Measurements from ENCODE around the gene GRIA4.

The GRIA4 gene

DNA sequence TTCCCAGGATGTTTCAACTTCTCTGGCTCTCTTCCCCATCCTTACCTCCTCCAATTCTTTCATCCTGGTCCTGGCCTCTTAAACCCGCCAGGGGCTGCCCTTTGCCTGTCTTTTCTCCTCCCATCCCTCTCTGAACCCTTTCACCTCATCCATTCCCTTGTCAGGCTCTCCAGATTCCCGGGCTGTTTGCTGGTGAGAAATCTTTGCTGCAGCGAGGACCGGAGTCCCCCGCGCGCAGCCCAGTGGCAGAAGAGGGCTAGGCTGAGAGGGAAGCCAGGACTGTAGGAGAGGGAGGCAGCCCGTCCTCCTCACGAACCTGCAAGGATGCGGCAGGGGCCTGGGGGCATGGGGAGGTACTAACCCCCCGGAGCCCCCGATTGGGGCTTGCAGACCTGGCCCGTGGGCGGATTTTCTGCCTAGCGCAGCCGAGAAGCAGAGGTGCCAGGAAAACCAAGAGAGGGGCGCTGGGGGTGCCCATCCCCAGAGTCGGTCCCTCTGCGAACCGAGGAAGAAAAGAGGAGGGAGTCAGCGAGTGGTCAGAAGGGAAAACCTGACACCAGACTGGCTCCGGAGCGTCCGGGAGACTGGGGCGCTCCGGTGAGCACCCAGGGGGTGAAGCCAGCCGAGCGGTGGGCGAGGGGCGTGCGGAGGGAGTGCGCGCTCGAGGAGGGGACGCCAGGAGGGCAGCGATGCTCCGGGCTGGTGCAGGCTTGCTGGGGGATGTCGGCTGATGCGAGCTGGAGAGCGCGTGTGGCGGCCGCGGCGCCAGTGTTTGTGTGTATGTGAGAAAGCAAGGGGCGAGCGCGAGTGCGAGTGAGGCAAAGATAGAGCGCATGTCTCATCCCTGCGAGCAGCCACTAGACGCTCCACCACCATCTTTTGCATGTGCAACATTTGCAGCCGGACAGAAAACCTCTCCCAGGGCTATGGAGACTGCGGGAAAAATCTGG is at the start of gene GRIA4:
Gene GRIA4, plus strand, starts transcription at position 242 of the 950 bp plus-strand sequence. CDS start 925 bp downstream, outside the sequence.
- no peak for DNase-seq (ENCODE audit: low read depth in 2 of 2, low spot score in 1 of 2)

- DNase-seq (ENCODE audit: low read depth in 2 of 2, low spot score in 1 of 2): no peak
Observed at GRCh38 chr11:105573091-105573490, 36.8 kb upstream of the GRIA4 start.

DNA sequence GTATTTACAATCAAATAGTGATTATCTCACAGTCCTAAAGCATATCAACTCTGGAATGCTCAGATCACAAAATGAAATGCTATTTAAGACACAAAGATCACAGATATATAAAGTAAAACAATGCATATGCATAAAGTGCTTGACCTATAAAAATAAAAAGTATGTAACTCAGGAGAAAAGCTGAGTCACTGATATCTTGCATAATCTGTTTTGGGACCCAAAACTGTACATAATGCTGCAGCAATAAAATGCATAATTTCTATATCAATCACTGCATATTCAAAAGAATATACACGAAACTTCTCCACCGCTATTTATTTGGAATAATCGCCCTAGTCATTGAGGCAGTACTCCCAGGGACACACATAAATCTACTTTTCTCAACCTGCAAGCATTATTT is 34.9 kb upstream of the GRIA4 start:
- DNase-seq (ENCODE audit: low read depth in 2 of 2, low spot score in 1 of 2): no peak

DNA sequence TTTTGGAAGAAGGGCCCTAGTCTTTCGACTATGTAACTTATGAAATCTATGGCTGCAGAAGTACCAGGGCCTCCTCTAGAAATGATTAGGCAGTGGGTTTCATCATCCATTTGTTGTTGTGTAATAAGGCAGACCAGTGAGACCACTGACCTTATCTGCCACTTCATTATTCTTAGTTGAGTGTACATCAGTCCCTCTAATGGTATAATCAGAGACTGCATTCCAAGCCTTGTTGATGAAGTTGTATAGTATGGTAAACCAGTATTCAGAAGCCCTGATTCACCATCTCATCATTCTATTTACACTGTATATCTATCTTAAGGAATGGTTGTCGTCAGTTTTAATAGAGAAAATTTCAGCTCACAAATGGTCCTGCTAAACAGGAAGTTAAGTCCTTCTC is 32.2 kb upstream of the GRIA4 start:
- DNase-seq (ENCODE audit: low read depth in 2 of 2, low spot score in 1 of 2): no peak

DNA sequence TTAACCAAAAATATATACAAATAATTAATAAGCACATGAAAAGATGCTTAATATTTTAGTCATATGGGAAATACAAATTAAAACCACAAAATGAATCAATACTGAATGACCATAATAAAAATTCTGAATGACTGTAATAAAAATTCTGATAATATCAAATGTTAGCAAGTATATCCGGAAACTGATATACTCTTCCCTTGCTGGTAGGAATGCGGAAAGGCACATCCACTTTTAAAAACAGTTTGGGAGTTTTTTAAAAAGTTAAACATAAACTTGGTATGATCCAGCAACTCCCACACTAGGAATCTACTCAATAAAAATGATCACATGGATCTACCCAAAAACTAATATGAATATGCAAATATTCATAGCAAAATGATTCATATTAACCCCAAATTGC is 30.8 kb upstream of the GRIA4 start:
- DNase-seq (ENCODE audit: low read depth in 2 of 2, low spot score in 1 of 2): no peak

DNA sequence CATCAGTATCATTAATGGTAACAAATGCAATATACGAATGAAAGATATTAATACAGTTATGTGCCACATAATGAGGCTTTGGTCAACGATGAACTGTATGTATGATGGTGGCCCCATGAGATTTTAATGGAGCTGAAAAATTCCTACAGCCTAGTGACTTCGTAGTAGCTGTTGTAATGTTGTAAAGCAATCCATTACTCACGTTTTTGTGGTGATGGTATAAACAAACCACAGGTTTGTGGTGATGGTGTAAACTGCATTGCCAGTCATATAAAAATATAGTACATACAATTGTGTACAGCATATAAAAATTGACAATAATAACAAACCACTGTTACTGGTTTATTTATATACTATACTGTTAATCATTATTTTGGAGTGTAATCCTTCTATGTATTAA is 27.4 kb upstream of the GRIA4 start:
- DNase-seq (ENCODE audit: low read depth in 2 of 2, low spot score in 1 of 2): no peak

- DNase-seq (ENCODE audit: low read depth in 2 of 2, low spot score in 1 of 2): no peak
Observed at GRCh38 chr11:105588001-105588400, 21.9 kb upstream of the GRIA4 start.

DNA sequence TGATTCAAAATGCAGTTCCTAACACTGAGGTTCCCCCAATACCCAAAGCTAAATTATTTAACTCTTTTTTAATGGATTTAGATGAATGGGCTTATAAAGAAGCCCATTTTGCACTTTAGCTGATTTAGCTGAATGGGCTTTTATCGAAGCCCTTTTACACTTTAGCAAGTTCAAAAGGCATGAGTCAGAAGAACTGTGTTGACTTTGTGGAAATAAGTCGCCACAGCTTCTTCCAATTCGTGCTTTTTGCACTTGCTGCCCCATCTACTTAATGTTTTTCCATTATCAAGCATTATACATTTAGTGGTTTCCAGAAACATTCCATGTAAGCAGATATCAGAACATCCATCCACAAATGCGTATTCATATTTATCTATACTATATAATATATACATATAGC is 20.5 kb upstream of the GRIA4 start:
- DNase-seq (ENCODE audit: low read depth in 2 of 2, low spot score in 1 of 2): no peak

DNA sequence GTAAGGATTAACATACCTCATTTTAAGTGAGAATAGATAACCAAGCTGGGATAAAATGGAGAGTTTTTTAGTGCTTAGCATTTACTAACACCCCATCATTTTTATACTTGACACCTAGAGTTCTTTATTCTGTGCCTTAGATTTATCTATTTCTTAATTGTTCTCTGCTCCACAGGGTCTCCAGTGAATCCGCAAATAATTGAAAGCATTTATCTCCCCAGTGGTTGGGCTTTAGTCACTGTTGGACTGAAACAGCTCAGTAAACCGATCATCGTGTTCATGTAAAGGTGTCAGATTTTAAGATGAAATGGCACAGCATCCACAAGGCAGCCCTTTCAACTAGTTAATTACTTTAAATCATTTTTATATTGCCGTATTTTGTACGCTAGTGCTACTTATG is 17.8 kb upstream of the GRIA4 start:
- no peak for DNase-seq (ENCODE audit: low read depth in 2 of 2, low spot score in 1 of 2)

DNA sequence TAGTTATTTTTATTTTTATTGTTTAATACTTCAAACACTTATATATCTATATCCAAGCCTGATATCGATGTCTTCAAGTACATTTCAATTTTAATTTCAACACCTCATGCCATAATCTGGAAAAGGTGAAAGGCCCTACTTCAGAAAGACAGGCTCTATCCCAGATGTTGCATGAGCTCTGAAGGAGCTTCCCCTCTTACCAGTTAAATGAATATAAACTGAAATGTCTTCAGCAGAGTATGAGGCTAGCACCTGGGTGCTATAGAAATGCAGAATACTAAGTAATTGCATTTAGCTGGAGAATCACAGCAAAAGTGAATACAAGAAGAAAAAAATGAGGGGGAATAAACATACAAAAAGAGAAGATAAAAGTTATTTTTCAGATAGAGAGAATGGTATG is 11.5 kb upstream of the GRIA4 start:
- DNase-seq (ENCODE audit: low read depth in 2 of 2, low spot score in 1 of 2): no peak

DNA sequence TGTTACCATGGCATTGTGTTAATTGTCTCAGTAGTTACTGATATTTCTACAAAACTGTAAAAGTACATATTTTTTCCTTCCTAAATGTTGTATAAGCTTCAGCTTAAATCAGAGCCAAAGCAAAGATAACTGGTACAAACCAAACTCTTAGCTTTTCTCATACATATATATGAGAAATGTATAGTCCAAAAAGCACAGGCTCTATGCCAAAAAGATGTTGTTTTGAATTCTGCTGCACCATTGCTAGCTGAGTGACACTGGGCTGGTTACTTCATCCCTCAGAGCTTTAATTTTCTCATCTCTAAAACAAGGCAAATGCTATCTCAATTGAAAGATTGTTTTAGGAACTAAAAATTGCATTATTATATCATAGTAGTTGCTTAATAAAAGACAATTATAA is 6.7 kb upstream of the GRIA4 start:
- no peak for DNase-seq (ENCODE audit: low read depth in 2 of 2, low spot score in 1 of 2)

DNA sequence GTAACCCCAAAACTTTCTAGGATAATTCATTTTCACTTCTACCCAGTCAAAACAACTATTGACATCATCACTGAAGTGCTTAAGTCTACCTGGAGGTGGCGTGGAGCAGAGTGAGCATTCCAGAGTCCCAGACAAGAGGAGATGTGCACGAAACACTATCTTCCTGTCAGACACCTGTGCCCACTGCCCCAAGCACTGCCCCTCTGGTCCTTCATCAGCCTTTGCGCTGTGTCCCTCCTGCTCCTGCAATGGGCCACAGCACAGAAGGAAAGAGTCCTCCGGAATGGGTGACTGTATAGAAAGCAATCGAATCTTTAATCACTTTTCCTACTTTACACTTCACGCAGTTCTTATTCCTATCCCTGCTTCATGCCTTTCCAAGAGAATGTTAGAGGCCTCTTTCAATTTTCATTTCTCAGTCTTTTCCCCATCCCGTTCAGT is 512 bp upstream of the GRIA4 start:
- no peak for DNase-seq (ENCODE audit: low read depth in 2 of 2, low spot score in 1 of 2)

GRCh38 chr11:105610871-105611571 is 1.1 kb downstream of the GRIA4 start:
- DNase-seq (ENCODE audit: low read depth in 2 of 2, low spot score in 1 of 2): no peak

DNA sequence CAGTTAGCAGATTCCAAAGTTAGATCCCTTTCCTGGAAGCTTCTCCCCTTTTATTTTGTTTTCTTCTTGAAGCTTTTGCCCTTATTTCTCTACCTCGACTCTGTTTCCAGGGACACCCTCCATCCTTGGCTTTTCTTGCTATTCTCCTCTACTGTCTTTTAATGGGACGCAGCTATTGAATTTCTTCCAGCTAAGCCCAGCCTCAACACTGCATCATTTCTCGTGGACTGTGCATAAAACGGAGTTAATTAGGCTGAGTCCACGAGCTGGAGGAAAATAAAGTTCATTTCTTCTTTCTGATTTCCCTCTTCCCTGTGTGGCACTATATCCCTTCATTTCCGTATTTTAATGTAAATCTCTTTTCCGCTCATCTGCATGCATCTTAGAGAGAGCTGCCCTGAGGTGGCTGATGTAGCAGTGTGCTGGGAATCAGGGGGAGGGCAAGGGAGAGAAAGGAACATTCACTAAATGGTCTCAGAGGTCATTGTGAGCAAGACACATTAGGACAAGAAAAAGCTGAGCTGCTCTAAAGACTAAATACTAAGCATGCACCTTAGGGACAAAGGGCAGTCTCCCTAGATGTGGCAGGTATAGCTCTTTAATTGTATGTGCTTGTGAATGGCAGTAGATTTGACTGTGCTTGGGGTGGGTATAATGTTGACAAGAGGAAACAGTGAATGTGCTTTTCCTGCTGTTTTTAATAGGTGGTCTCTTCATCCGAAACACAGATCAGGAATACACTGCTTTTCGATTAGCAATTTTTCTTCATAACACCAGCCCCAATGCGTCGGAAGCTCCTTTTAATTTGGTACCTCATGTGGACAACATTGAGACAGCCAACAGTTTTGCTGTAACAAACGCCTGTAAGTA is 1.9 kb downstream of the GRIA4 start:
- no peak for DNase-seq (ENCODE audit: low read depth in 2 of 2, low spot score in 1 of 2)

GRCh38 chr11:105612771-105613170 is 2.9 kb downstream of the GRIA4 start:
- no peak for DNase-seq (ENCODE audit: low read depth in 2 of 2, low spot score in 1 of 2)

GRCh38 chr11:105613183-105613582 is 3.3 kb downstream of the GRIA4 start:
- DNase-seq (ENCODE audit: low read depth in 2 of 2, low spot score in 1 of 2): no peak

DNA sequence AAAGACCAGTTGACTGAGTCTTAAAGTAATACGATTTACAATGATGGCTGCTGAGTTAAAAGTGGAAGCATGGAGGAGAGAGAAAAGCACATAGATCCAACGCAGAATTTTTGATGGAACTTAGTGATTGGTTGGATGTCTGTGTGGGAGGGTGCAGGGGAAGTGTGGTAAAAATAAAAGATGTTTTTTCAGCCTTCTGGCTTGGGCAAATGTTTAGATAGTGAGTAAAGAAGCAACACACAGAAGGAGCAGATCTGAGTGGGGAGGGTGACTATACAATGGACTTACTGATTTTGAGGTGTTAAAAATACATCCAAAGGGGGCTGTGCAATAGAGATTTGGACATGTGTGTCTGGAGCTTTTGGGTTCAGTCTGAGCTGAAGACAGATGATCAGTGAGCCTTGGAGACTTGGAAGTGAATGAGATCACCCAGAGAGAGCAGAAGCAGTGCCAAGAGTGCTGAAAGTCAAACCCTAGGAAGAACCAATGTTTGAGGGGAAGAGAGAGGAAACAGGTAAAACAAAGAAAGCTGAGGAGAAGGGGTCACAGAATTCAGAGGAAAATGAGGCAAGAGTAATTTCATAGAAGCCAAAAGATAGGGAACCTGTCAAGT is 8.6 kb downstream of the GRIA4 start:
- no peak for DNase-seq (ENCODE audit: low read depth in 2 of 2, low spot score in 1 of 2)

- DNase-seq (ENCODE audit: low read depth in 2 of 2, low spot score in 1 of 2): no peak
Observed at GRCh38 chr11:105619556-105619955, 9.7 kb downstream of the GRIA4 start.

DNA sequence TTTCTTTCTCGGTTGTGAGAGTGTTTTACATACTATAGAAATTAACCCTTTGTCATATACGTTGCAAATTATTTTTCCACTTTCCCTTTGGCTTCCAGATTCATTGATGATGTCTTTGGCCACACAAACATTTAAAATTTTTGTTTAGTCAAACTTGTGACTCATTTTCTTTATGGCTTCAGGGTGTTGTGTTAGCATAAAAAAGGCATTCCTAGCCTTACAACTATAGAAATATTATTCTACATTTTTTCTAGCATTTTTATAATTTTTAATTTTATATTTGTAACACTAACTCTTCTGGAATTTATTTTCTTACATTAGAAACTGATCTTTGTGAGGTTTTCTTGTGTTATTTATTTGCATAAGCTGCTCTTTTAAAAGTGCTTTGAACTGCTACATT is 12.1 kb downstream of the GRIA4 start:
- DNase-seq (ENCODE audit: low read depth in 2 of 2, low spot score in 1 of 2): no peak

DNA sequence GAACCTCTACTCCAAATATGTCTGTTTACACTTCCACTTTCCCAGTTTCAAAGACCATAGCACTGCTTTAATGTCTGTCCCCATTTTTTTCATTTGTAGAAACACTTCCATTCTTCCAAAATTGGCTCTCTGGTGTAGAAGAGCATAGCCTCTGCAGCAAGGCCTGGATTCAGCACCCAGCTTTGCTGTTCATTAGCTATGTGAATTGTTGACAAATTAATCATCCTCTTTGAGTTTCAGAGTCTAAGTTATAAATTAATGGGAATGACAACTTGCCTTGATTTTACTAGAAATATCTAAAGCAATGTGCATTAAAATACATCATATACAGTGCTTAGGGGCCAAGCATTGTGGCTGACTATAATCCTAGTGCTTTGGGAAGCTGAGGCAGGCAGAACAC is 22.4 kb downstream of the GRIA4 start:
- DNase-seq (ENCODE audit: low read depth in 2 of 2, low spot score in 1 of 2): no peak

GRCh38 chr11:105635466-105635865 is 25.6 kb downstream of the GRIA4 start:
- no peak for DNase-seq (ENCODE audit: low read depth in 2 of 2, low spot score in 1 of 2)

Measured in stimulated activated CD8-positive, alpha-beta memory T cell treated with anti-CD3 and anti-CD28 coated beads, Interleukin-4, amount 100 ng/mL, for 1 hour (primary cell).